GM03348 (cell line): ENCODE measurements around the gene LRRC32.

ENCODE experiments used
- DNase-seq: peaks from one replicate; pipeline ENCODE4 v3.0.0; 2012; ENCODE audit warnings: low spot score

The LRRC32 gene

GRCh38 chr11:76678321-76678720, 7.8 kb upstream of the LRRC32 start:
- no peak for DNase-seq

- no peak for DNase-seq
Measured at GRCh38 chr11:76677458-76677765, 6.9 kb upstream of the LRRC32 start.

GRCh38 chr11:76676636-76677457, 6.3 kb upstream of the LRRC32 start:
- DNase-seq, result no peak

- DNase-seq, result no peak
Measured at GRCh38 chr11:76674517-76675400, 4.2 kb upstream of the LRRC32 start.

- no peak for DNase-seq
Measured at GRCh38 chr11:76673176-76674142, 2.9 kb upstream of the LRRC32 start.

GRCh38 chr11:76672431-76673175, 2.1 kb upstream of the LRRC32 start:
- no peak for DNase-seq

- no peak for DNase-seq
Measured at GRCh38 chr11:76671626-76672309, 1.2 kb upstream of the LRRC32 start.

- DNase-seq, result no peak
Measured at GRCh38 chr11:76671237-76671592, 668 bp upstream of the LRRC32 start.

- DNase-seq, result peak; percentile 90
Measured at GRCh38 chr11:76669901-76670484, 554 bp downstream of the LRRC32 start.

GRCh38 chr11:76668362-76669155, 2.0 kb downstream of the LRRC32 start:
- no peak for DNase-seq

- no peak for DNase-seq
Measured at GRCh38 chr11:76667856-76668255, 2.7 kb downstream of the LRRC32 start.

GRCh38 chr11:76667271-76667818, 3.2 kb downstream of the LRRC32 start:
- DNase-seq, result no peak

GRCh38 chr11:76666830-76667229, 3.7 kb downstream of the LRRC32 start:
- DNase-seq, result no peak

GRCh38 chr11:76666408-76666807, 4.1 kb downstream of the LRRC32 start:
- DNase-seq, result peak; percentile 54

GRCh38 chr11:76665921-76666351, 4.6 kb downstream of the LRRC32 start:
- no peak for DNase-seq

GRCh38 chr11:76665172-76665571, 5.4 kb downstream of the LRRC32 start:
- DNase-seq, result no peak

GRCh38 chr11:76664578-76665061, 5.9 kb downstream of the LRRC32 start:
- no peak for DNase-seq

- DNase-seq, result no peak
Measured at GRCh38 chr11:76663912-76664440, 6.6 kb downstream of the LRRC32 start.

GRCh38 chr11:76663486-76663810, 7.1 kb downstream of the LRRC32 start:
- DNase-seq, result no peak
